SH-SY5Y (cell line): ENCODE measurements around the gene GLRX.

Experiments used
- GATA2 ChIP-seq: IDR thresholded peaks from 2 replicates; pipeline ENCODE4 v1.6.1; 2011; ENCODE audit warnings: mild to moderate bottlenecking, low read depth, low read length
- GATA3 ChIP-seq: IDR thresholded peaks from 2 replicates; pipeline ENCODE4 v1.6.1; 2011; ENCODE audit warnings: low read depth, mild to moderate bottlenecking, low read length, moderate library complexity

DNA sequence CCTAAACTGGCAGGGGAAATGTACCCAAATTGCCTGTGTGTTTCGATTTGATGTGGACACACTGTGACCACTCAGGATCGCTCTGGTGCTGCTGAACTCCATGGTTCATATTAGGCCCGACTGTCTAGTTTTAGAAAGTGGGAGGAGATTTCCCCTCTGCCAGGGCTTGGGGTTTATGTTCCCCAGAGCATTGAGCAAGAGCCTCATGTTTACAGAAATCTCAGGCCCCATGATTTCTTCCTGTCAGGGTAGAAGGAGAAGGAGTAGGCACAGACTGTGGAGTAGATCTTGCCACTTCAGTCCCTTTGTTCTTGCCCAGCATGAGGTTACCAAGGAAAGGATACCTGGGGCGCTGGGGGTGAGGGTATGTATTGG lies 40.8 kb upstream of the GLRX start:
- TF ChIP-seq GATA2, result no peak
- no peak for TF ChIP-seq GATA3
